ENCODE data around the gene ACAD10. TPM values are rescaled to one million over a fixed set of nuclear protein-coding genes. Genes with fewer than 3 reads are reported as not detected.

The ACAD10 gene
- total RNA-seq, 1 experiment from 2014 or later, result 29.1 TPM

DNA sequence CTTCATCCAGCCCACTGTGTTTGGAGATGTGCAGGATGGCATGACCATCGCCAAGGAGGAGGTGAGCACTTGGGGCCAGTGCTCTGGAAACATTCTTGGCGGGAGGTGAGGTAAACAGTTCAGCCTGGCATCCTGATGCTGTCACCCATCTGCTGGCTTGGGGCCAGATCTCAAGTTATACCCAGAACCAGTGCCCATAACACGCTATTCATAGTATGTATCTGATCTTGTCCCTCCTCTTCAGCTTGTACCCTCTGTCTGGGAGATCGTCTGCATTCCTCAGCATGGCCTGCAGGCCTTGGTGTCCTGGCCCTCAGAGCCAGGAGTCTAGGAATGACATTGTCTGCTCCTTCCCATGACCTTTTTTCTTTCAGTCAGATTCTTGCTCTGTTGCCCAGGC lies 112.3 kb downstream of the ACAD10 start (continued):
- TF ChIP-seq, protein P1, sequence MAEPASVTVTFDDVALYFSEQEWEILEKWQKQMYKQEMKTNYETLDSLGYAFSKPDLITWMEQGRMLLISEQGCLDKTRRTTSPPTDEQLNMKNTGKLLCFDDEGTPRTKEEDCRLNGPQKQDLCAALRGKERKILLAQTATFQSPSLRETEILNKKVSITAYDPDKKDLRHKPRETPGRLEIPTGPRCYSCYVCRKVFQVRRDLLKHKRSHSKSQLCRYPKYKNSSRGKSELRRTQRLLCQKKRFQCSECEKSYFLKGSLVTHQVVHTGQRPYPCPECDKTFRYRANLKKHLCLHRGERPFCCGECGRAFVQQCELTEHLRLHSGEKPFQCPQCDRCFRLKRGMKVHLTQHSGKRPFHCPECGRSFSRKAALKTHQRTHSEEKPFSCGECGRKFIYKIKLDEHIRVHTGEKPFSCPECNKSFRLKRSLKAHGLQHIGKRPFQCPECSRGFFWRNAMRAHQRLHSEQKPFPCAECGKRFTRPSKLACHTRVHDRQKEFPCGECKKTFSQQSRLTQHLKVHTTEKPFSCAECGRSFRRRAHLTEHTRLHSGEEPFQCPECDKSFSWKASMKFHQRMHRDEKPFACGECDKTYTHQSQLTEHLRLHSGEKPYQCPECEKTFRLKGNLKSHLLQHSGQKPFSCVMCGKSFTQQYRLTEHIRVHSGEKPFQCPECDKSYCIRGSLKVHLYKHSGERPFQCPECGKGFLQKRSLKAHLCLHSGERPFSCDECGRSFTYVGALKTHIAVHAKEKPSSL (CRISPR knock-in tag; conservative IDR thresholded peaks at IDR 0.05), result no peak
- TF ChIP-seq, protein P2, sequence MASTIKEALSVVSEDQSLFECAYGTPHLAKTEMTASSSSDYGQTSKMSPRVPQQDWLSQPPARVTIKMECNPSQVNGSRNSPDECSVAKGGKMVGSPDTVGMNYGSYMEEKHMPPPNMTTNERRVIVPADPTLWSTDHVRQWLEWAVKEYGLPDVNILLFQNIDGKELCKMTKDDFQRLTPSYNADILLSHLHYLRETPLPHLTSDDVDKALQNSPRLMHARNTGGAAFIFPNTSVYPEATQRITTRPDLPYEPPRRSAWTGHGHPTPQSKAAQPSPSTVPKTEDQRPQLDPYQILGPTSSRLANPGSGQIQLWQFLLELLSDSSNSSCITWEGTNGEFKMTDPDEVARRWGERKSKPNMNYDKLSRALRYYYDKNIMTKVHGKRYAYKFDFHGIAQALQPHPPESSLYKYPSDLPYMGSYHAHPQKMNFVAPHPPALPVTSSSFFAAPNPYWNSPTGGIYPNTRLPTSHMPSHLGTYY (CRISPR knock-in tag; IDR thresholded peaks at IDR 0.05), result no peak
- TF ChIP-seq, protein P3, sequence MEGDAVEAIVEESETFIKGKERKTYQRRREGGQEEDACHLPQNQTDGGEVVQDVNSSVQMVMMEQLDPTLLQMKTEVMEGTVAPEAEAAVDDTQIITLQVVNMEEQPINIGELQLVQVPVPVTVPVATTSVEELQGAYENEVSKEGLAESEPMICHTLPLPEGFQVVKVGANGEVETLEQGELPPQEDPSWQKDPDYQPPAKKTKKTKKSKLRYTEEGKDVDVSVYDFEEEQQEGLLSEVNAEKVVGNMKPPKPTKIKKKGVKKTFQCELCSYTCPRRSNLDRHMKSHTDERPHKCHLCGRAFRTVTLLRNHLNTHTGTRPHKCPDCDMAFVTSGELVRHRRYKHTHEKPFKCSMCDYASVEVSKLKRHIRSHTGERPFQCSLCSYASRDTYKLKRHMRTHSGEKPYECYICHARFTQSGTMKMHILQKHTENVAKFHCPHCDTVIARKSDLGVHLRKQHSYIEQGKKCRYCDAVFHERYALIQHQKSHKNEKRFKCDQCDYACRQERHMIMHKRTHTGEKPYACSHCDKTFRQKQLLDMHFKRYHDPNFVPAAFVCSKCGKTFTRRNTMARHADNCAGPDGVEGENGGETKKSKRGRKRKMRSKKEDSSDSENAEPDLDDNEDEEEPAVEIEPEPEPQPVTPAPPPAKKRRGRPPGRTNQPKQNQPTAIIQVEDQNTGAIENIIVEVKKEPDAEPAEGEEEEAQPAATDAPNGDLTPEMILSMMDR (IDR thresholded peaks at IDR 0.05), result no peak
- no peak for TF ChIP-seq PRRX2 (CRISPR knock-in tag; IDR thresholded peaks at IDR 0.05)

DNA sequence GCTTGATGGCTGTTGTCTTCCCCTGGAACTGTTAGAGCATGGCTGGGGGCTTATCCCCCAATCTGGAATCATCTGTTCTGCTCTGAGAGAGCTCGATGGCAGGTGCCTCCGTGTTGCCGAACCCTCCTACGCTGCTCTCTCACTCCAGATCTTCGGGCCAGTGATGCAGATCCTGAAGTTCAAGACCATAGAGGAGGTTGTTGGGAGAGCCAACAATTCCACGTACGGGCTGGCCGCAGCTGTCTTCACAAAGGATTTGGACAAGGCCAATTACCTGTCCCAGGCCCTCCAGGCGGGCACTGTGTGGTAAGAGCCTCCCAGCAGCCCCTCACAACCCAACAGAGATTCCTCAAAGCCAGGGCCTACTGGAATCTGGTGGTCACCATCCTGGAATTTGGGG lies 113.9 kb downstream of the ACAD10 start:
- ChIA-PET CTCF (interaction anchor here (0.9 kb wide), 1 partner anchor 13 kb away, joined by 3 read pairs; no protein-coding TSS in a partner anchor), POLR2A (interaction anchor here (0.5 kb wide), 1 partner anchor 341 kb away, joined by 3 read pairs; no protein-coding TSS in a partner anchor)
- Mint-ChIP-seq H3K27ac (no peak overlapping the region), H3K36me3 (peaks cover 29% of the 10 kb centered on the region), H3K4me1 (no peaks in the 10 kb centered on the region), H3K9me3 (peaks cover 4% of the 10 kb centered on the region; the same call in 1 of the 2 replicates), H3K4me3 (no peak overlapping the region), H3K27me3 (ENCODE audit: low read depth) (no peaks in the 10 kb centered on the region)
- ATAC-seq, result no peak
- DNase-seq (ENCODE audit: low spot score), result no peak
- TF ChIP-seq, protein P4, sequence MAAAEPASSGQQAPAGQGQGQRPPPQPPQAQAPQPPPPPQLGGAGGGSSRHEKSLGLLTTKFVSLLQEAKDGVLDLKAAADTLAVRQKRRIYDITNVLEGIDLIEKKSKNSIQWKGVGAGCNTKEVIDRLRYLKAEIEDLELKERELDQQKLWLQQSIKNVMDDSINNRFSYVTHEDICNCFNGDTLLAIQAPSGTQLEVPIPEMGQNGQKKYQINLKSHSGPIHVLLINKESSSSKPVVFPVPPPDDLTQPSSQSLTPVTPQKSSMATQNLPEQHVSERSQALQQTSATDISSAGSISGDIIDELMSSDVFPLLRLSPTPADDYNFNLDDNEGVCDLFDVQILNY (CRISPR knock-in tag; IDR thresholded peaks at IDR 0.05), result no peak
- TF ChIP-seq FOXJ3 (CRISPR knock-in tag; IDR thresholded peaks at IDR 0.05; ENCODE audit: borderline replicate concordance), result no peak
- TF ChIP-seq MXD4 (CRISPR knock-in tag; IDR thresholded peaks at IDR 0.05; ENCODE audit: borderline replicate concordance), result no peak
- TF ChIP-seq ZNF416 (CRISPR knock-in tag; IDR thresholded peaks at IDR 0.05), result no peak
- no peak for TF ChIP-seq ZNF423 (CRISPR knock-in tag; IDR thresholded peaks at IDR 0.05)
- TF ChIP-seq, protein P5, sequence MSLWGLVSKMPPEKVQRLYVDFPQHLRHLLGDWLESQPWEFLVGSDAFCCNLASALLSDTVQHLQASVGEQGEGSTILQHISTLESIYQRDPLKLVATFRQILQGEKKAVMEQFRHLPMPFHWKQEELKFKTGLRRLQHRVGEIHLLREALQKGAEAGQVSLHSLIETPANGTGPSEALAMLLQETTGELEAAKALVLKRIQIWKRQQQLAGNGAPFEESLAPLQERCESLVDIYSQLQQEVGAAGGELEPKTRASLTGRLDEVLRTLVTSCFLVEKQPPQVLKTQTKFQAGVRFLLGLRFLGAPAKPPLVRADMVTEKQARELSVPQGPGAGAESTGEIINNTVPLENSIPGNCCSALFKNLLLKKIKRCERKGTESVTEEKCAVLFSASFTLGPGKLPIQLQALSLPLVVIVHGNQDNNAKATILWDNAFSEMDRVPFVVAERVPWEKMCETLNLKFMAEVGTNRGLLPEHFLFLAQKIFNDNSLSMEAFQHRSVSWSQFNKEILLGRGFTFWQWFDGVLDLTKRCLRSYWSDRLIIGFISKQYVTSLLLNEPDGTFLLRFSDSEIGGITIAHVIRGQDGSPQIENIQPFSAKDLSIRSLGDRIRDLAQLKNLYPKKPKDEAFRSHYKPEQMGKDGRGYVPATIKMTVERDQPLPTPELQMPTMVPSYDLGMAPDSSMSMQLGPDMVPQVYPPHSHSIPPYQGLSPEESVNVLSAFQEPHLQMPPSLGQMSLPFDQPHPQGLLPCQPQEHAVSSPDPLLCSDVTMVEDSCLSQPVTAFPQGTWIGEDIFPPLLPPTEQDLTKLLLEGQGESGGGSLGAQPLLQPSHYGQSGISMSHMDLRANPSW (CRISPR knock-in tag; conservative IDR thresholded peaks at IDR 0.05; ENCODE audit: low read depth), result no peak
- TF ChIP-seq, protein P6, sequence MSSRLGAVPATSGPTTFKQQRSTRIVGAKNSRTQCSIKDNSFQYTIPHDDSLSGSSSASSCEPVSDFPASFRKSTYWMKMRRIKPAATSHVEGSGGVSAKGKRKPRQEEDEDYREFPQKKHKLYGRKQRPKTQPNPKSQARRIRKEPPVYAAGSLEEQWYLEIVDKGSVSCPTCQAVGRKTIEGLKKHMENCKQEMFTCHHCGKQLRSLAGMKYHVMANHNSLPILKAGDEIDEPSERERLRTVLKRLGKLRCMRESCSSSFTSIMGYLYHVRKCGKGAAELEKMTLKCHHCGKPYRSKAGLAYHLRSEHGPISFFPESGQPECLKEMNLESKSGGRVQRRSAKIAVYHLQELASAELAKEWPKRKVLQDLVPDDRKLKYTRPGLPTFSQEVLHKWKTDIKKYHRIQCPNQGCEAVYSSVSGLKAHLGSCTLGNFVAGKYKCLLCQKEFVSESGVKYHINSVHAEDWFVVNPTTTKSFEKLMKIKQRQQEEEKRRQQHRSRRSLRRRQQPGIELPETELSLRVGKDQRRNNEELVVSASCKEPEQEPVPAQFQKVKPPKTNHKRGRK (CRISPR knock-in tag; IDR thresholded peaks at IDR 0.05; ENCODE audit: borderline replicate concordance), result no peak
- TF ChIP-seq, protein P7, sequence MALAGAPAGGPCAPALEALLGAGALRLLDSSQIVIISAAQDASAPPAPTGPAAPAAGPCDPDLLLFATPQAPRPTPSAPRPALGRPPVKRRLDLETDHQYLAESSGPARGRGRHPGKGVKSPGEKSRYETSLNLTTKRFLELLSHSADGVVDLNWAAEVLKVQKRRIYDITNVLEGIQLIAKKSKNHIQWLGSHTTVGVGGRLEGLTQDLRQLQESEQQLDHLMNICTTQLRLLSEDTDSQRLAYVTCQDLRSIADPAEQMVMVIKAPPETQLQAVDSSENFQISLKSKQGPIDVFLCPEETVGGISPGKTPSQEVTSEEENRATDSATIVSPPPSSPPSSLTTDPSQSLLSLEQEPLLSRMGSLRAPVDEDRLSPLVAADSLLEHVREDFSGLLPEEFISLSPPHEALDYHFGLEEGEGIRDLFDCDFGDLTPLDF (CRISPR knock-in tag; IDR thresholded peaks at IDR 0.05), result no peak
- TF ChIP-seq ZNF219 (CRISPR knock-in tag; IDR thresholded peaks at IDR 0.05; ENCODE audit: borderline replicate concordance), result no peak
- no peak for TF ChIP-seq NR3C1 (CRISPR knock-in tag; conservative IDR thresholded peaks at IDR 0.05; ENCODE audit: low read depth)
- TF ChIP-seq, protein P8, sequence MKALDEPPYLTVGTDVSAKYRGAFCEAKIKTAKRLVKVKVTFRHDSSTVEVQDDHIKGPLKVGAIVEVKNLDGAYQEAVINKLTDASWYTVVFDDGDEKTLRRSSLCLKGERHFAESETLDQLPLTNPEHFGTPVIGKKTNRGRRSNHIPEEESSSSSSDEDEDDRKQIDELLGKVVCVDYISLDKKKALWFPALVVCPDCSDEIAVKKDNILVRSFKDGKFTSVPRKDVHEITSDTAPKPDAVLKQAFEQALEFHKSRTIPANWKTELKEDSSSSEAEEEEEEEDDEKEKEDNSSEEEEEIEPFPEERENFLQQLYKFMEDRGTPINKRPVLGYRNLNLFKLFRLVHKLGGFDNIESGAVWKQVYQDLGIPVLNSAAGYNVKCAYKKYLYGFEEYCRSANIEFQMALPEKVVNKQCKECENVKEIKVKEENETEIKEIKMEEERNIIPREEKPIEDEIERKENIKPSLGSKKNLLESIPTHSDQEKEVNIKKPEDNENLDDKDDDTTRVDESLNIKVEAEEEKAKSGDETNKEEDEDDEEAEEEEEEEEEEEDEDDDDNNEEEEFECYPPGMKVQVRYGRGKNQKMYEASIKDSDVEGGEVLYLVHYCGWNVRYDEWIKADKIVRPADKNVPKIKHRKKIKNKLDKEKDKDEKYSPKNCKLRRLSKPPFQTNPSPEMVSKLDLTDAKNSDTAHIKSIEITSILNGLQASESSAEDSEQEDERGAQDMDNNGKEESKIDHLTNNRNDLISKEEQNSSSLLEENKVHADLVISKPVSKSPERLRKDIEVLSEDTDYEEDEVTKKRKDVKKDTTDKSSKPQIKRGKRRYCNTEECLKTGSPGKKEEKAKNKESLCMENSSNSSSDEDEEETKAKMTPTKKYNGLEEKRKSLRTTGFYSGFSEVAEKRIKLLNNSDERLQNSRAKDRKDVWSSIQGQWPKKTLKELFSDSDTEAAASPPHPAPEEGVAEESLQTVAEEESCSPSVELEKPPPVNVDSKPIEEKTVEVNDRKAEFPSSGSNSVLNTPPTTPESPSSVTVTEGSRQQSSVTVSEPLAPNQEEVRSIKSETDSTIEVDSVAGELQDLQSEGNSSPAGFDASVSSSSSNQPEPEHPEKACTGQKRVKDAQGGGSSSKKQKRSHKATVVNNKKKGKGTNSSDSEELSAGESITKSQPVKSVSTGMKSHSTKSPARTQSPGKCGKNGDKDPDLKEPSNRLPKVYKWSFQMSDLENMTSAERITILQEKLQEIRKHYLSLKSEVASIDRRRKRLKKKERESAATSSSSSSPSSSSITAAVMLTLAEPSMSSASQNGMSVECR (CRISPR knock-in tag; IDR thresholded peaks at IDR 0.05; ENCODE audit: borderline replicate concordance), result no peak
- TF ChIP-seq ETV6 (CRISPR knock-in tag; IDR thresholded peaks at IDR 0.05), result no peak
- no peak for TF ChIP-seq EMX1 (CRISPR knock-in tag; IDR thresholded peaks at IDR 0.05)
- TF ChIP-seq CREB1 (CRISPR knock-in tag; IDR thresholded peaks at IDR 0.05), result no peak
- TF ChIP-seq ZNF263 (CRISPR knock-in tag; IDR thresholded peaks at IDR 0.05; ENCODE audit: low read depth), result no peak
- no peak for TF ChIP-seq NR1H2 (CRISPR knock-in tag; IDR thresholded peaks at IDR 0.05)
- TF ChIP-seq NR2C2 (CRISPR knock-in tag; IDR thresholded peaks at IDR 0.05), result no peak
